ENCODE measurements around the gene DARS2.
"Not testable (repeated sequence)": the region's sequence is repeated elsewhere in the genome, so short reads cannot be mapped to it uniquely, and the experiment has no call there.

DARS2 gene

DNA sequence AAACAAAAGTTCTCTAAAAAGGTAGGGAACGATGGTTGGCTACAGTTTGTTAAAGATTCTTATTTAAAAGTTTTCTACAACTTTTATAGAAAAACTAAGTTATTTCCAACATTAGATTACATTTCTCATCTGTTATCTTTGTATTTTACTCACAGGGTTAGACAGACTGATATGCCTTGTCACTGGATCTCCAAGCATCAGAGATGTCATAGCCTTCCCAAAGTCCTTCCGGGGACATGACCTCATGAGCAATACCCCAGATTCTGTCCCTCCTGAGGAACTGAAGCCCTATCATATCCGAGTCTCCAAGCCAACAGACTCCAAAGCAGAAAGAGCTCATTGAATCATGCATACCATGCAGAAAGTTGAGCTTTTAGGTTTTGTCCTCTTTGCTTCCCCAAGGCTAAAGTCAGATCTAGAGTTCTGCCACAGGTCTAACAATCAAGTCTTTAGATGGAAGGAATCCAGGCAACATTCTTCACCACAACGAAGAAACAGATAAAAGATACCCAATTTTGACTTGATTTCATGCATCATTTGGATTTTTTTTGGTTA lies 33.0 kb downstream of the DARS2 start:
- TF ChIP-seq POLR2A (IDR thresholded peaks at IDR 0.05; ENCODE audit: low read depth, low read length) (no peak), PAX5 (IDR thresholded peaks at IDR 0.05; ENCODE audit: insufficient read depth, low read length, severe bottlenecking) (no peak), POU2F2 (IDR thresholded peaks at IDR 0.05; ENCODE audit: low read depth, low read length) (no peak), POLR2AphosphoS5 (IDR thresholded peaks at IDR 0.05; ENCODE audit: low read depth, low read length) (no peak), SPI1 (IDR thresholded peaks at IDR 0.05; ENCODE audit: low read depth, low read length) (no peak), TAF1 (IDR thresholded peaks at IDR 0.05; ENCODE audit: low read depth, low read length) (no peak)
- no peak for FAIRE-seq

DNA sequence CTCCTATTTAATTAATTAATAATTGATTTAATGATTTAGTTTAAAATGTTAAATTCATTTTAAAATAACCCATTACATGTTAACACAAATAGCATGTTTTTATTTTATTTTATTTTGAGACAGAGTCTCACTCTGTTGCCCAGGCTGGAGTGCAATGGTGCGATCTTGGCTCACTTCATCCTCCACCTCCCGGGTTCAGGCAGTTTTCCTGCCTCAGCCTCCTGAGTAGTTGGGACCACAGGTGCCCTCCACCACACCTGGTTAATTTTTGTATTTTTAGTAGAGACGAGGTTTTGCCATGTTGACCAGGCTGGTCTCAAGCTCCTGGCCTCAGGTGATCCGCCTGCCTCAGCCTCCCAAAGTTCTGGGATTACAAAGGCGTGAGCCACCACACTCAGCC lies 35.1 kb downstream of the DARS2 start:
- not testable (repeated sequence) for FAIRE-seq

More for the DNA sequence above, 33.0 kb downstream of the DARS2 start:
- no peak for DNase-seq (ENCODE audit: insufficient read length, low spot score)

DNA sequence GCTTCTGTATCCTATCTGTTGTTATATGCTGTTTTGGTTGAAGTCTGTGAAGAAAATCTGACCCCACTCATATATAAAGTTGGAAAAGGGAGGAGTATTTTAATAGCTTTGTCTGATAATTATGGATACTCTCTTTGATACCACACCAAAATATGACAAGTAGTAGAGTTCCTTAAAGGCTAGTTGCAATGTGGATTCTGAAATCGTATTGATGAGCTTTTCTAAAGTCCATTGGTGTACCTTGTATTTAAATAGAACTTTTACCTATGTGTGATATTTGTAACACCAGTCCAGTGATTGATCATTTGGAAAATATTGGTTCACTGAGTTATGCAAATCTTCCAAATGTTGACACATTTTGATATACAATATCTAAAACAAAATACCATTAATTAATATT lies 35.6 kb downstream of the DARS2 start:
- FAIRE-seq: no peak
- DNase-seq (ENCODE audit: insufficient read length, low spot score): no peak
- TF ChIP-seq PAX5 (IDR thresholded peaks at IDR 0.05; ENCODE audit: insufficient read depth, low read length, severe bottlenecking) (no peak), POU2F2 (IDR thresholded peaks at IDR 0.05; ENCODE audit: low read depth, low read length) (no peak), SPI1 (IDR thresholded peaks at IDR 0.05; ENCODE audit: low read depth, low read length) (no peak)

More for the DNA sequence above, 35.1 kb downstream of the DARS2 start:
- not testable (repeated sequence) for DNase-seq (ENCODE audit: insufficient read length, low spot score)

DNA sequence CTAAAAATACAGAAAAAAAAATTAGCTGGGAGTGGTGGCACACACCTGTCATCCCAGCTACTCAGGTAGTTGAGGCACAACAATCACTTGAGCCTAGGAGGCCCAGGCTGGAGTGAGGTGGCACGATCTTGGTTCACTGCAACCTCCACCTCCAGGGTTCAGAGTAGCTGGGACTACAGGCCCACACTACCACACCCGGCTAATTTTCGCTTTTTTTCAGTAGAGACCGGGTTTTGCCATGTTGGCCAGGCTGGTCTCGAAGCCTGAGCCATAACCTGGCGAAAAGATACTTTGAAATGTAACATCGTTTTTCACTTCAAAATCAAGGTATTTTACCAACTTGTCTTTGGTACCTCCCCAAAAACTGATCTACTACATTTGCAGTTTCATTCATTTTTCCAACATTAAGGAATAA lies 37.3 kb downstream of the DARS2 start:
- peak; percentile 28 for FAIRE-seq

DNA sequence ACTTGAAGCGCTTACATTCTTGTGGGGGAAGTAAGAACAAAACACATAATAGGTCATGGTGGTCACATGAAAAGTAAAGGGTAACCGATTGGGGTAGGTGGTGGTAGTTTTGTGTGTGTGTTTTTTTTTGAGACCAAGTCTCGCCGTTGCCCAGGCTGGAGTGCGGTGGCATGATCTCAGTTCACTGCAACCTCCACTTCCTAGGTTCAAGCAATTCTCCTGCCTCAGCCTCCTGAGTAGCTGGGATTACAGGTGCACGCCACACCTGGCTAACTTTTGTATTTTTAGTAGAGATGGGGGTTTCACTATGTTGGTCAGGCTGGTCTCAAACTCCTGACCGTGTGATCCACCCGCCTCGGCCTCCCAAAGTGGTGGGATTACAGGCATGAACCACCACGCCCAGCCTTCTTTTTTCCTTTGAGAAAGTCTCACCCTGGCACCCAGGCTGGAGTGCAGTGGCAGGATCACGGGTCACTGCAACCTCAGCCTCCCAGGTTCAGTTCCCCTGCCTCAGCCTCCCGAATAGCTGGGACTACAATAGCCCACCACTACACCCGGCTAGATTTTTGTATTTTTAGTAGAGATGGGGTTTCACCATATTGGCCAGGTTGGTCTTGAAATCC lies 37.8 kb downstream of the DARS2 start:
- not testable (repeated sequence) for DNase-seq (ENCODE audit: insufficient read length, low spot score)

More for the DNA sequence above, 37.3 kb downstream of the DARS2 start:
- peak; percentile 38; the same call in 1 of the 2 replicates for TF ChIP-seq POU2F2 (IDR thresholded peaks at IDR 0.05; ENCODE audit: low read depth, low read length)
- peak; percentile 6; the same call in 1 of the 2 replicates for TF ChIP-seq POLR2A (IDR thresholded peaks at IDR 0.05; ENCODE audit: low read depth, low read length)
- TF ChIP-seq SPI1 (IDR thresholded peaks at IDR 0.05; ENCODE audit: low read depth, low read length): no peak
- peak; percentile 71 for TF ChIP-seq POLR2AphosphoS5 (IDR thresholded peaks at IDR 0.05; ENCODE audit: low read depth, low read length)
- TF ChIP-seq TAF1 (IDR thresholded peaks at IDR 0.05; ENCODE audit: low read depth, low read length): no peak
- no peak for DNase-seq (ENCODE audit: insufficient read length, low spot score)

DNA sequence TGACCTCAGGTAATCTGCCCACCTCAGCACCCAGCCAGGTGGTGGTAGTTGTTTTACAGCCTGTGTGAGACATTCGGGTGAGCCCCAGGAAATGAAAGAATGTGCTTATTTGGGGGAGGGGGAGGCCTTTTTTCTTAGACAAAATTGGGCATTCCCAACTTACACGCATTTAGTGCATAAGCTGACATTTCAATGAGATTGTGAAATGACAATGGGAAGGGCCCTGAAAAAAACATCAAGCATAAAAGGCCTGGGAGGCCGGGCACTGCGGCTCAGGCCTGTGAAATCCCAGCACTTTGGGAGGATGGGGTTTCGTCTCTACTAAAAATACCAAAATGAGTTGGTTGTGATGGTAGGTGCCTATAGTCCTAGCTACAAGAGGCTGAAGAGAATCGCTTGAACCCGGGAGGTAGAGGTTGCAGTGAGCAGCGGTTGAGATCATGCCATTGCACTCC lies 38.3 kb downstream of the DARS2 start:
- DNase-seq (ENCODE audit: insufficient read length, low spot score) (no peak), FAIRE-seq (no peak)
- TF ChIP-seq POLR2AphosphoS5 (IDR thresholded peaks at IDR 0.05; ENCODE audit: low read depth, low read length) (no peak; the same call in 1 of the 2 replicates), TAF1 (IDR thresholded peaks at IDR 0.05; ENCODE audit: low read depth, low read length) (no peak), POLR2A (IDR thresholded peaks at IDR 0.05; ENCODE audit: low read depth, low read length) (no peak), POU2F2 (IDR thresholded peaks at IDR 0.05; ENCODE audit: low read depth, low read length) (no peak), SPI1 (IDR thresholded peaks at IDR 0.05; ENCODE audit: low read depth, low read length) (no peak), PAX5 (IDR thresholded peaks at IDR 0.05; ENCODE audit: insufficient read depth, low read length, severe bottlenecking) (no peak)

More for the DNA sequence above, 37.8 kb downstream of the DARS2 start:
- peak; percentile 74; the same call in 1 of the 2 replicates for TF ChIP-seq POLR2AphosphoS5 (IDR thresholded peaks at IDR 0.05; ENCODE audit: low read depth, low read length)
- TF ChIP-seq POLR2A (IDR thresholded peaks at IDR 0.05; ENCODE audit: low read depth, low read length): peak; percentile 74
- peak; percentile 33; the same call in 1 of the 2 replicates for TF ChIP-seq POU2F2 (IDR thresholded peaks at IDR 0.05; ENCODE audit: low read depth, low read length)
- not testable (repeated sequence) for FAIRE-seq

DNA sequence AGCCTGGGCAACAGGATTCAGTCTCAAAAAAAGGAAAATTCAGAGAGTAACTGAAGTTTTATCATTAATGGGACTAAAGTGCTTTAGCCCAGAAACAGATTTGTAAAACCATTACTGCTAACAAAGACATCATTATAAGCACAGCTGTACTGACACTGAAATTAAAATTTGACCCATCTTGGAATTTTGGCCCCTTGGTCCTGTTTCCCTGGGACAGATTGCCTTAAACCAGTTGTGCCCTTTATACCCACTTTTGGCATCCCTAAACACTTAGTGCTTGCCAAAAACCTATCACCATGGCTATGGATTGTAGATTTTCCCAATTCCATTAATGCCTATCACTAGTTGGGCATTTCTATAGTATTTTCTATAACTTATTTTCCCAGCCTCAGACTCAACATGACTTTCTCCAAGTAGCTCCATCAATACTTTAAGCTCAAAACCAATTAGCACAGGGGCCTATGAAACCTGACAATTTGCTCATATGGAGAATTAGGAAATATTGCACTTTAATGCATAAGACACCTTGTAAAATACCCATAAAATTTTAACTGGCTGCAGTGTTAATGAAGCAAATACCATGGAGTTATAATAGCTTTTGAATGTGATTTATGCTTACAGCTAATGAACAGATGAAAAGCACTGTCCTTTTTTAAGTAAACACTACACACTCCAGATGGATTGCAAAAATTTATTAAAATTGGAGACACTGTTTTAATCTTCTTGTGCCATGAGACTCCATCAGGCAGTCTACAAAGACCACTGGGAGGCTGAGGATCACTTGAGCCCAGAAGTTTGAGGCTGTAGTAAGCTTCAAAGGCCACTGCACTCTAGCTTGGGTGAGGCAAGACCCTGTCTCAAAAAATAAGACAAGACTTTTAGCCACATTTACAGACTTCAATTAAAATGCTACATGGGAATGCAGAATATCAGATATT lies 39.0 kb downstream of the DARS2 start:
- FAIRE-seq (no peak), DNase-seq (ENCODE audit: insufficient read length, low spot score) (no peak)
- TF ChIP-seq POU2F2 (IDR thresholded peaks at IDR 0.05; ENCODE audit: low read depth, low read length): no peak
- no peak for TF ChIP-seq TAF1 (IDR thresholded peaks at IDR 0.05; ENCODE audit: low read depth, low read length)
- peak; percentile 76; the same call in 1 of the 2 replicates for TF ChIP-seq POLR2A (IDR thresholded peaks at IDR 0.05; ENCODE audit: low read depth, low read length)
- no peak for TF ChIP-seq PAX5 (IDR thresholded peaks at IDR 0.05; ENCODE audit: insufficient read depth, low read length, severe bottlenecking)
- peak; percentile 69; the same call in 1 of the 2 replicates for TF ChIP-seq POLR2AphosphoS5 (IDR thresholded peaks at IDR 0.05; ENCODE audit: low read depth, low read length)
- no peak for TF ChIP-seq SPI1 (IDR thresholded peaks at IDR 0.05; ENCODE audit: low read depth, low read length)

DNA sequence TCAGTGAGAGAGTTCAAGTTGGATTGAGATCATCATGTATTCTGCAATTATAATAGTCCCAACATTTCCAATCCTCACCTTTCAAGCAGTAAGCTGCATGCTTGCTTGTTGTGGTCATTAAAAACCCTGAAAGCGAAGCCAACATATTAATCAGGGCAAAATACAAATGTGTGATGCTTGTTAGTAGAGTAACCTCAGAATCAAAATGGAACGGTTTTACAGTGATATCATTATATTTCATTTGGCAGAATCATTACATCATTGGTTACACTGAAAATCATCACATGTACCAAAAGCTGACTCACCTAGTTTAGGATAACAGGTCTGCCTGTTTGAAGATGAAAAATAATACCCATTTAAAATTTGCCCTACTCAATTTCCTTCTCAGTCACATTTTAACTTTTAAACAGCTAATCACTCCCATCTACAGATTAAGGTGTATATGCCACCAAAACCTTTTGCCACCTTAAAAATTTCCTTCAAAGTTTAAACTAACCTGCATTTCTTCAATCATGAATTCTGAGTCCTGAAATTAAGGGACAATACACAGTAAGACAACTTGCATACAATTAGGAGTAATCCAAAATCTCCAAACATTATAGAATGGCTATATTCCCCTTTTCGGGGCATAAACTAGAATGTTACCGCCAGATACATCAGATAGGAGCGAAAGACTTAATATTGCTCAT lies 39.9 kb downstream of the DARS2 start:
- no peak for FAIRE-seq
- TF ChIP-seq TAF1 (IDR thresholded peaks at IDR 0.05; ENCODE audit: low read depth, low read length) (no peak), POLR2AphosphoS5 (IDR thresholded peaks at IDR 0.05; ENCODE audit: low read depth, low read length) (no peak), POLR2A (IDR thresholded peaks at IDR 0.05; ENCODE audit: low read depth, low read length) (no peak), POU2F2 (IDR thresholded peaks at IDR 0.05; ENCODE audit: low read depth, low read length) (no peak), PAX5 (IDR thresholded peaks at IDR 0.05; ENCODE audit: insufficient read depth, low read length, severe bottlenecking) (no peak), SPI1 (IDR thresholded peaks at IDR 0.05; ENCODE audit: low read depth, low read length) (no peak)
- no peak for DNase-seq (ENCODE audit: insufficient read length, low spot score)

Data from GM12891 (cell line).